ENCODE measurements around the gene C10orf67.

- no peak for TF ChIP-seq CTCF (IDR thresholded peaks at IDR 0.05)
- no peak for TF ChIP-seq ZFX (IDR thresholded peaks at IDR 0.05; ENCODE audit: borderline replicate concordance)
These were observed 106.6 kb downstream of the C10orf67 start for GRCh38 chr10:23238015-23238414.
